OCI-M2 (cell line): Measurements from ENCODE around the gene ITM2C.

ENCODE experiments used
- DNase-seq: peaks from one replicate; lab custom pipeline; 2025; ENCODE audit not compliant: unreplicated experiment; lab: John Stamatoyannopoulos, UW

The ITM2C gene

DNA sequence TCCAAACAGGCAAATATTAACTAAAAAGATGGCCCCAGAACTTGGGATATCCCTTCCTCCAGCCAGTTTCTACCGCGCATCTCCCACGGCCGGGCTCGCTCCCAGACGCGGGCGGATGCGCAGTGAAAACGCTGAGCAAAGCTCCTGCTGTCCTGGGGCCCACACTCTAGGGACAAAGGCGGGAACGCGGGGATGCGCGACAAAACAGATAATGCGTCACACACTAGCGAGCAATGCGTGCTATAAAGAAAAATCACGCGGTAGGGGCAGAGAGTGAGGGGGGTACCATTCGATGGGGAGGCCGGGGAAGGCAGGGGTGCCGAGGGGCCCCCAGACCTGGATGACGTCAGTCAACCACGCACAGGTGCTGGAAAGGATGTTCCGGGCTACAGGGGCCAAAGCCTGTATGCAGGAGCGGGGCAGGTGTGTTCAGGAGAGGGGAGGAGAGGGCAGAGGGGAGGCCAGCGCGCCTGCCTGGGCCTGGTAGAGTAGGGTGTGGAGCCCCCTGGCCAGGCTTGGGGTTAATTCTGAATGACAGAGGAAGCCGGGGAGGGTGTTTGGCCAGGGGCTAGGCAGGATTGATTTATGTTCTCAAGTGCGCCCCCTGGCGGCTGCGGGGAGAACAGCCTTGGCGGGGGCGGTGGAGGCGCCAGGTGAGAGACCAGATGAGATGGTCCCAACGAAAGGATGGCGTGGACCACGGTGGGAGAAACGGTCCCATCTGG is 14.9 kb upstream of the ITM2C start:
- DNase-seq, result no peak

DNA sequence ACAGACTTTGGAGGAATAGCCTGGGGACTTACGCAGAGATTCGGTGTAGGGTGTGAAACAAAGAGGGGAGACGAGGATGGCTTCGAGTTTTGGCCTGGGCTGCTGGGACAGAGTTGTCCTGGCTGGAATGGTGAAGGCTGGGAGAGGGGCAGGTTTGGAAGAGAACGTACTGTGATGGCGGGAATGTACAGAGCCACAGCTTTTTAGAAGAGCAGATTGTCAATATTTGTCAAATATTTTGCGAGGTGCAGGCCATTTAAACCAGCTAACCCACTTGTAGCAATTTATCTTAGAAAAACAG is 14.4 kb upstream of the ITM2C start:
- DNase-seq, result no peak

DNA sequence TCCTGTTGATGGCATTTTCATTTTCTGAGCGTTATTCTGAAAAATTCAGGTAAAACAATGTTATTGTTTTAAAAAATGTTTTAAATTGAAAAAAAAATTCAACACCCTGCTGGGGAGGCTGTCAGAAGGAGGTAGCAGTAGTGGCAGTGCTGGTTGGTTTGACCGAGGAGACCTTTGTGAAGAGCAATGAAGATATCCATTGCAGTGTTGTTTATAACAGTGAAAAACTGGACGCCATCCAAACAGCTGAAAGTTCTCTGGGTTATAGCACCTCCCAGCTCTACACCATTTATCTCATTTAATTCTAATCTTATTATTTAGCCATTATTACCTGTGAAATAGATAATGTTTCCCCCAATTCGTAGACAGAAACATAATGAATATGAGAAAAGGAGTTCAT is 12.6 kb upstream of the ITM2C start:
- DNase-seq, result no peak

GRCh38 chr2:230861552-230862255 is 3.0 kb upstream of the ITM2C start:
- no peak for DNase-seq

- DNase-seq, result no peak
Measured at GRCh38 chr2:230862292-230862691, 2.5 kb upstream of the ITM2C start.

- DNase-seq, result no peak
Measured at GRCh38 chr2:230863031-230863430, 1.7 kb upstream of the ITM2C start.

DNA sequence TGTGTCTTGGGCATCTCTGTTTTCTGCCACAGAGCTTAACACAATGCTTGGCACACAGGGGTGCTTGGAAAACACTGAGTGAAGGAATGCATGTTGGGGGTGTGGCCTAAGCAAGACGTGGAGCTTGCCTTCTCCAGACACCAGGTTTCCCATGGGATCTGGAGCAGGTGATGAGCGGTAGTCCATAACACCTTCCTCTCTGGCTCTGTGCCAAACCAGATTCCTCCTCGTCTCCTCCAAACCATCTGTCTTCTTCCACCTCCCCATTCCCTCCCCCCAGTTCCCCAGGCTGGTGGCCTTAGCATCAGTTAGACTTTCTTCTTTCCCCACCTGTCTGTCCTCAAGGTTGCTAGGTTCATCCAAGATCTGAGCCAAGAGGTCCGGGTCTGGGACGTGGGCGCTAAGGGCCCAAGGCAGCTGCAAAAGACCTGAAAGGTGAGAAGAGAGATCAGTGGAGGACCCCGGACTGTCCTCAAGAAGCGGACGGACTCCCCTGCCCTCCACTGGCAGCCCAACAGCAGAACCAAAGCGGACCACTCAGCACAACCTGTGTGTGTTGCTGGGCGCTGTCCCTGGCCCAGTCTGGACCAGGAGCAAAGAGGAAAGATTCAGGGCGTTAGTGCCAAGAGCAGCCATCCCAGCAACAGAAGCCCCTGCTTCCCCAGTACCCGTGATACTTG is 1.2 kb upstream of the ITM2C start:
- DNase-seq, result no peak

- no peak for DNase-seq
Measured at GRCh38 chr2:230864122-230864604, 579 bp upstream of the ITM2C start.

DNA sequence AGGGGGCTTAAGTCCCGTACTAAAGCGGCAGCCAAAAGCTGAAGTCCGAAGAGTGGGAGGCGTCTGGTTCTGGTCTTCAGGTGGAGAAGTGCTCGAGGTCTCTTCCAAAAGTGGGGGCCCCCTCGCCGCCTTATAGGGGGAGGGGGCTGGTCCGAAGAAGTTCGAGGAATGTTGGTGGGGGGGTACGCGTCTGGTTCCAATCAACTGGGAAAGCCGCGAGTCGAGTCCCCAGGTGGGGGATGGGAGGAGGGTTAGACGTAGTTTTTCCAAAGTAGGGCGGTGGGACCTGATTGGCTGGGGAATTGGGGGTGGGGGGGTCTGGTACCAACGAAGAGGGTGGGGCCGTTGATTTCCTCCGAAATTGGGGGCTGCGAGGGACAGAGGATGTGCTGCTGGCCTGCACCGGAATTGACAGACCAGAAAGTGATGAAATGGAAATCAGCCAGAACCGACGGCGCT is 594 bp downstream of the ITM2C start:
- no peak for DNase-seq

- no peak for DNase-seq
Measured at GRCh38 chr2:230865766-230866755, 1.3 kb downstream of the ITM2C start.

- DNase-seq, result no peak
Measured at GRCh38 chr2:230866756-230867523, 2.2 kb downstream of the ITM2C start.

DNA sequence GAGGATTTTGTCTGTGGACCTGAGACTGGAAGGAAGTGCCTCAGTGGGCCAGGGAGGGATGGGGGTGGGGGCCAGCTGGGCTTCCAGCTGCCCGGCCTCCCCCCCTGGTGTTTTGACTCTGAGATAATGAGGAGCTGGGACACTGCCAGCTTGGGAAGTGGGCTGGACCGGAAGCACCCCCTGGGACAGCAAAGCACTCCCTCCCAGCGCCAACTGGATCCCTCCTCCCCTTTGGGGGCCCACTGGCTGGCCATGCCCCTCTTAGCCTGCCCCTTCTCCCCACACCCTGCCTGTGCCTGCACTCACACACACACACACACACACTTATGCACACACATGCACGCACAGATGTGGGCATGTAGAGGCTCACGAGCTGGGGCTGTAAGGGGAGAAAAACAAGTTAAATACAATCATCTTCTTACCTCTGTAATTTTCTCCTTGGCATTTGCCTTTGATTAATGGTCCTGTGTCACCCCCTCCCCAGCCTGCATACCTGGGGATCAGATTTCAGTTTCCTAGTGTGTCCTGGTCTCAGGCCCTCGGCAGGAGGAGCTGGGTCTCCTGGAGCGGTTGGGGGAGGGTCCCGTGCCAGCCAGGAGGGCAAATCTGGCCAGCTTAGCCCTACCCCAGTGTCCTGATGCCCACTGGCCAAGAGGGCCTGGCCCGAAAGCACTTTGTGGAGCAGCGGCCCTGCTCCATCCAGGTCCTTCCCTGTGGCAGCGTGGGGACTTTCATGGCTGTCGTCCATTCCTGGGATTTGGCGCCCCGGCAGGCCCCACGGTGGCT is 3.6 kb downstream of the ITM2C start:
- DNase-seq, result no peak

DNA sequence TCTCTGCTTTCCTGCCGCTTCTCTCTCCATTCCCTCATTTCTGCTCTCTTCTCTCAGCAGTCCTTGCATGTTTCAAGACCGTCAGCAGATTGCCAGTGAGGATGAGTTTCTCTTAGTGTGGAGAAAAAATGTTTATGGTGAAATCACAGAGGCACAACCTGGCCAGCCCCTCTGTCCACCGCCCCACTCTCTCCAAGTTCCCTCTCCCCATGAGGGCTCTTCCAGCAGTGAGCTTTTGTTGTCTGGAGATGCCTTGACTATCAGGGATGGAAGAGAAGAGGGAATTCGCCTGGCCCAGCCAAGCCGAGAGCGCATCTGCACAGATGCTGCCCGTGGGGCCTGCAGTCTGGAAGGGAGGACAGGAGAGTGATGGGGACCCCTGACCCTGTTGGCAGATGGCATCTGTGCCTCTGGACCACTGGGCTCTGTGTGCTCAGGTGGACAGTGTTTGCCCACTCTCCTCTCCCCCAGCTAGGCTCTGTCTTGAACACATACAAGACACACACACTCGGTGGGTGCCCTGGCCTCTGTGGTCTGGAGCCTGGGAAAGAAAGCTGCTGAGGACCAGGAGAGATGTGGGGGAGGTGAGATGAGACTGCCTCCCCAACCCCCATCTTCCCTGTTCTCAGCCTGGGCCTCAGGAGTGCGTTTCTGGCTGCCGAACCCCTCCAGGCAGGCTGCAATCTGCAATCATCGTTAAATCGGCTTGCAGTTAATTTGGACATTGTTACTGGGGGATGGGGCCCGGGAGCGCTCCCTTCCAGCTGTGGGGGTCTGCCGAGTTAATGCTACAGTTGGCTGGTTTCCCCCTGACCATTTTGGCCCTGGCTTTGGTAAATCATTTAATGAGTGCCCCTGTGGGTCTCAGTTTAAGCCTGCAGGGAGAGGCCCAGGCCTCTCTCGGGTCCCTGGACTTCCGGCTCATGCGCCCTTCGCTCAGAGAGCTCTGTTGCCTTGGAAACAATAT is 4.5 kb downstream of the ITM2C start:
- no peak for DNase-seq

DNA sequence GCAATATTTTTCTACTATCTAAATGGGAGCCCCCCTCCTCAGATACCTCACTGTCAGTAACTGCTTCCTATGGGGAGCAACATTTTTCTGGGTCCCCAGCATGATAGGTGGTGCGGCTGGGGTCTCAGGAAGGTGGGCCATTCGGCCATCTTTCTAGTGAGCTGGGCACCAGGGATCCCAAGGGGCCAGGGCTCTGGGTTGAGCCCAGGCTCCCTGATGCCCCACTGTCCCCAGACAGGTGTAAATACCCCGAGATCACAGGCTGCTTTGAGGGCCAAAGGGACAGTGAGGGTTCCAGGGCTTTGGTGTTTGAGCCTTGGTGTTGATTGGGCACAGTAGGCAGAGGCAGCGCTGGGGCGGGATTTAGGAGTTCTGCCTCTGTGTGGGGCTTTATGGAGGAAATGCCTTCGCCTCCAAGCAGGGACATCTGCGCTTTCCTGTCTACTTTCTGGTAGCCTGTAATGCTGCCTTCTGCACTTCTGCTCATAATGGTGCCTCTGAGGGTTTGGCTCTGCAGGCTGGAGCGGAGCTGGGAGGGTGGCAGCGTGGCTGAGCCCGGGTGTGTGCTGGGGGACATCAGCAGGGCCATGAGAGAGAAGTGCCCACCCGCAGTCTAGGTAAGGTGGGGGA is 5.3 kb downstream of the ITM2C start:
- DNase-seq, result no peak

DNA sequence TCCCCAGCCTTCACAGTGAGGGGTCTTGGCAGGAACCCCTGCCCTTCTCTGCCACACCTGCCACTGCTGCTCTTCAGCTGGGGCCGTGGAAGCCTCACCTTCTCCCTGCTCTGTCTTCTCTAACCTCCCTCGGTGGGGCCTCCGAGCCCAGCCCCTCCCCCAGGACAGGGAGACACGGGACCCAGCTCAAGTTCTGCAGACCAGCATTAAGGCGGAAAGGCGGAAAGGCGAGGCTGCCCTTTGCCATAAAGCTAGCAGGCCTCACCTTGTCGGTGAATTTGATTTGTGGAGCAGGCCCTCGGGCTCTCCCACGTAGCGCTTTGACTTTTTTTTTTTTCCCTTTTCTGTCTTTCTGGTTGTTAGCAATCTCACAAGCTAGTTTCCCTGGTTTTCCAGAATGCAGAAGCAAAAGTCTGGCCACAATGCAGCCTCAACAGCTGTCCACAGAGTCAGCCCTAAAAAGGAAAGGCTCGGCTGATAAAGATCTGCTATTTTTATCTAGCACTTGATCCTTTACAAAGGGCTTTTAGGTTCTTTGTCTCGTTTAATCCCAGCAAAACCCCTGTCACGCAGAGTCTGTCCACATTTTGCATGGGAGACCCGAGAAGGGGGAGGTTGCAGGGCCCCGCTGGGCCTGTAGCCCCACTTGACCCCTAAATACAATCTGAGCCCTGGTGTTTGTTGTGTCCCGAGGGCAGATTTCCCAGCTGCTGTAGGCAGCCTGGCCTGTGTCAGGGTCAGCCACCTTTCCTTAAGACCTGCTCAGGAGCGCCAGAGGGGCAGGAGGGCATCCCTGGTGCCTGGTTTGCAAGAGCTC is 6.0 kb downstream of the ITM2C start:
- no peak for DNase-seq

- no peak for DNase-seq
Measured at GRCh38 chr2:230871361-230872150, 6.8 kb downstream of the ITM2C start.
